C4-2B (cell line): ENCODE data around the gene FBLN7.
"Not testable (repeated sequence)": the region's sequence is repeated elsewhere in the genome, so short reads cannot be mapped to it uniquely, and the experiment has no call there.

Source experiments
- H3K27ac ChIP-seq: fragments of 450-650 bp; 2 replicates; pipeline ENCODE4 v1.5.1; 2017
- CTCF ChIP-seq: fragments of 450-650 bp; conservative IDR thresholded peaks from 2 replicates; pipeline ENCODE4 v1.5.1; 2017; ENCODE audit warnings: mild to moderate bottlenecking
- ZFX ChIP-seq: fragments of 450-650 bp; IDR thresholded peaks from 2 replicates; pipeline ENCODE4 v1.6.1; 2017

FBLN7 gene

GRCh38 chr2:112109278-112109677 lies 28.9 kb upstream of the FBLN7 start:
- no peak overlapping the region for H3K27ac ChIP-seq
- TF ChIP-seq CTCF: no peak
- TF ChIP-seq ZFX: no peak

- TF ChIP-seq CTCF (no peak), ZFX (no peak)
These were observed 27.2 kb upstream of the FBLN7 start for GRCh38 chr2:112110966-112111365.

GRCh38 chr2:112113354-112113753 lies 24.8 kb upstream of the FBLN7 start:
- not testable (repeated sequence) for H3K27ac ChIP-seq

More at GRCh38 chr2:112110966-112111365, 27.2 kb upstream of the FBLN7 start:
- H3K27ac ChIP-seq: no peak overlapping the region

- no peak for TF ChIP-seq ZFX
- no peak; the same call in 1 of the 2 replicates for TF ChIP-seq CTCF
- H3K27ac ChIP-seq: no peak overlapping the region
These were observed 20.0 kb upstream of the FBLN7 start for GRCh38 chr2:112118148-112118547.

- peak; percentile 72 for TF ChIP-seq CTCF
- TF ChIP-seq ZFX: no peak
- no peak overlapping the region for H3K27ac ChIP-seq
These were observed 16.4 kb upstream of the FBLN7 start for GRCh38 chr2:112121682-112122254.

- H3K27ac ChIP-seq: no peak overlapping the region
- TF ChIP-seq ZFX: no peak
- TF ChIP-seq CTCF: no peak
These were observed 9.1 kb upstream of the FBLN7 start for GRCh38 chr2:112129060-112129459.

GRCh38 chr2:112133344-112133743 lies 4.8 kb upstream of the FBLN7 start:
- no peak overlapping the region for H3K27ac ChIP-seq
- TF ChIP-seq CTCF (no peak), ZFX (no peak)

- TF ChIP-seq CTCF: no peak
- no peak for TF ChIP-seq ZFX
- no peak overlapping the region for H3K27ac ChIP-seq
These were observed 4.1 kb upstream of the FBLN7 start for GRCh38 chr2:112134120-112134519.
